SH-SY5Y (cell line): ENCODE measurements around the gene PLA2G4B.

Source experiments
- GATA2 ChIP-seq: IDR thresholded peaks from 2 replicates; pipeline ENCODE4 v1.6.1; 2011; ENCODE audit warnings: mild to moderate bottlenecking, low read depth, low read length
- GATA3 ChIP-seq: IDR thresholded peaks from 2 replicates; pipeline ENCODE4 v1.6.1; 2011; ENCODE audit warnings: low read depth, mild to moderate bottlenecking, low read length, moderate library complexity

DNA sequence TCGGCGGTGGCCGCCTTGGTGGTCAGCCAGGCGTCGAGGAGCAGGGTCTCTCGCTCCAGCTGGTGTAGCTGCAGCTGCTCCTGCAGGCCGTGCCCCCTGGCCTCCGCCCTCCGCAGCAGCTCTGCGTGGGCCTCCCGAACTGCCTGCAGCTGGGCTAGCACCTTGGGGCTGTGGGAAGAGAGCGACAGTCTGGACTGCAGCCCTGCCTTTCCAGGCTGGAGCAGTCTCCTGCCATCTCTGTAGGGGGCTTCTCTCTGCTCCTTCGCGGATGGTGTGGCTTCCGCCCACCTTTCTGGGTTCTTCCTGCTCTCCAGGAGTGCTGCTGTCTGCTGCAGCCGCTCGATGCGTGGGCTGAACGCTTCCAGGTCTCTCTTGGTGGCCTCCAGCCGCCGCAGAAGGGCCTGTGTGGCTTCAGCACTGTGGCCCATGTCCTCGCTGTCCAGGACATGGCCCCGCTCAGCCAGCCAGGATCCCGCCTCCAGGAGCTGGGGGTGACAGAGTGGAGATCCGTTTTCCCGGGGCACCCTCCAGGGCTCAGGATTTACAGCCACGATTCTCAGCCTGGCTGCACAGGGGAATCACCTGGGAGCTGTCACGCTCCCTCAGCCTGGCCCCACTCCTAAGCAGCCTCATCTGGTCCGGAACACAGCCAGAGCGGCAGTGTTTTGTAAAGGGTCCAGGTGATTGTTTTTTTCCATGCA, 16.8 kb downstream of the PLA2G4B start:
- TF ChIP-seq GATA3: no peak
- TF ChIP-seq GATA2: no peak
